ENCODE results near the gene CBX6.

CBX6 gene

GRCh38 chr22:38871360-38872171, 450 bp downstream of the CBX6 start:
- Histone ChIP-seq H3K4me3 (ENCODE audit: low read length) (peak overlapping the region; percentile 69), H3K9me3 (ENCODE audit: control insufficient read depth, low read depth, low read length) (no peaks in the 10 kb centered on the region), H3K4me1 (ENCODE audit: control insufficient read depth, low read depth, low read length) (peaks cover 25% of the 10 kb centered on the region), H3K9ac (ENCODE audit: low read length) (peak overlapping the region; percentile 66), H3K27ac (ENCODE audit: low read length) (no peak overlapping the region), H3K27me3 (ENCODE audit: control insufficient read depth, insufficient read depth, low read length) (no peaks in the 10 kb centered on the region), H3K36me3 (ENCODE audit: control insufficient read depth, low read depth, low read length) (peaks cover 24% of the 10 kb centered on the region)

DNA sequence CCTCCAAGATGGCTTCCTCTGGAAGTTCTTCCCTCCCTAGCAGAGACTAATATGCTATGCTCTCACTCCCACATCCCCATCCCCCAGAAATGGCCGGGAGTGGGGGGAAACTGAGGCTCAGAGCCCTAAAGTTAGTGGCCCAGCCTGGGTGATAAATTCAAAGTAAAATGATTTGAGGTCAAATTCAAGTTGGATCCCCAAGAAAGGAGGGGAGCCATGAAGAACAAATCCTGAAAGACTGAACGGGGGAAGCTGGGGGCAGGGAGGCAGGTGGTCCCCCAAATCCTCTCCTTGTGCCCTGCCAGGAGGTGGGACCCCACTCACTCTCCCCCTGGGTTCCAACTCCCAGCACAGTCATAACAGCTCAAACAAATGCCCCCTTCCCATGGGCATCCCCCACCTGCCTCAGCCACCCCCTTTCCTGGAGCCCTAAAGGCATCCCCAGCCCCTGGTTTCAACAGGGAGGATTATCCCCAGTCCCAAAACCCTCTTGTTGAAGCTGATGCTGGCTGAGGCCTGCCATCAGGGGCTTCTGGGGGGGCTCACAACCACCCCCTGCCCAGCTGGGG, 1.1 kb downstream of the CBX6 start:
- no peaks in the 10 kb centered on the region for H3K27me3 ChIP-seq (ENCODE audit: control insufficient read depth, insufficient read depth, low read length)
- H3K27ac ChIP-seq (ENCODE audit: low read length) = no peak overlapping the region
- peaks cover 22% of the 10 kb centered on the region for H3K4me1 ChIP-seq (ENCODE audit: control insufficient read depth, low read depth, low read length)
- no peaks in the 10 kb centered on the region for H3K9me3 ChIP-seq (ENCODE audit: control insufficient read depth, low read depth, low read length)
- H3K4me3 ChIP-seq (ENCODE audit: low read length) = peak overlapping the region; percentile 69
- peak overlapping the region; percentile 66 for H3K9ac ChIP-seq (ENCODE audit: low read length)
- peaks cover 30% of the 10 kb centered on the region for H3K36me3 ChIP-seq (ENCODE audit: control insufficient read depth, low read depth, low read length)

DNA sequence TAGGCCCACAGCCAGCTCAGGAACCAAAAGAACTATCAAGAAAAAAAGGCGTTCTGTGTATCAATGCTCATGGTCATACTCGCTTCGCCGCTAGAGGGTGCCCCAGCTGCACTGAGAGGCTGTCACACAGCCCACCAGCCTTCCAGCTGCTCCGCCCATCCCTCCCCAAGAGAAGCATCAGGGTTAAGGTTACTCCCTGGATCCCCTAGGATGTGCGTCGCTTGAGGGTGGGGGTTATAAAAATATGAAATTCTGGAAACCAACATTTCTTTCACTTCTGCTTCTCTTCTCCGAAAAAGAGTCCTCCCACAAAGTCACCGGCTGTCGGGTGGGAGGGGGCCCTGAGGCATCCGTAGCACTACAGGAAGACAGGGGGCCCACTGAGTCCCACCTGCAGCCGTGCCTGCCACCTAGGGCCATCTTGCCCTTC, 1.7 kb downstream of the CBX6 start:
- peak overlapping the region; percentile 69 for H3K4me3 ChIP-seq (ENCODE audit: low read length)
- H3K4me1 ChIP-seq (ENCODE audit: control insufficient read depth, low read depth, low read length) = peaks cover 22% of the 10 kb centered on the region
- H3K36me3 ChIP-seq (ENCODE audit: control insufficient read depth, low read depth, low read length) = peaks cover 35% of the 10 kb centered on the region
- no peak overlapping the region for H3K27ac ChIP-seq (ENCODE audit: low read length)
- H3K27me3 ChIP-seq (ENCODE audit: control insufficient read depth, insufficient read depth, low read length) = no peaks in the 10 kb centered on the region
- H3K9ac ChIP-seq (ENCODE audit: low read length) = no peak overlapping the region
- H3K9me3 ChIP-seq (ENCODE audit: control insufficient read depth, low read depth, low read length) = no peaks in the 10 kb centered on the region

GRCh38 chr22:38869663-38870062, 2.4 kb downstream of the CBX6 start:
- Histone ChIP-seq H3K27ac (ENCODE audit: low read length) (no peak overlapping the region), H3K36me3 (ENCODE audit: control insufficient read depth, low read depth, low read length) (peaks cover 39% of the 10 kb centered on the region), H3K4me1 (ENCODE audit: control insufficient read depth, low read depth, low read length) (peaks cover 22% of the 10 kb centered on the region), H3K9me3 (ENCODE audit: control insufficient read depth, low read depth, low read length) (no peaks in the 10 kb centered on the region), H3K27me3 (ENCODE audit: control insufficient read depth, insufficient read depth, low read length) (no peaks in the 10 kb centered on the region), H3K9ac (ENCODE audit: low read length) (no peak overlapping the region), H3K4me3 (ENCODE audit: low read length) (no peak overlapping the region)

GRCh38 chr22:38868886-38869381, 3.1 kb downstream of the CBX6 start:
- H3K27me3 ChIP-seq (ENCODE audit: control insufficient read depth, insufficient read depth, low read length) = no peaks in the 10 kb centered on the region
- H3K4me3 ChIP-seq (ENCODE audit: low read length) = no peak overlapping the region
- peaks cover 39% of the 10 kb centered on the region for H3K36me3 ChIP-seq (ENCODE audit: control insufficient read depth, low read depth, low read length)
- no peaks in the 10 kb centered on the region for H3K9me3 ChIP-seq (ENCODE audit: control insufficient read depth, low read depth, low read length)
- peaks cover 24% of the 10 kb centered on the region for H3K4me1 ChIP-seq (ENCODE audit: control insufficient read depth, low read depth, low read length)
- no peak overlapping the region for H3K9ac ChIP-seq (ENCODE audit: low read length)
- H3K27ac ChIP-seq (ENCODE audit: low read length) = no peak overlapping the region

DNA sequence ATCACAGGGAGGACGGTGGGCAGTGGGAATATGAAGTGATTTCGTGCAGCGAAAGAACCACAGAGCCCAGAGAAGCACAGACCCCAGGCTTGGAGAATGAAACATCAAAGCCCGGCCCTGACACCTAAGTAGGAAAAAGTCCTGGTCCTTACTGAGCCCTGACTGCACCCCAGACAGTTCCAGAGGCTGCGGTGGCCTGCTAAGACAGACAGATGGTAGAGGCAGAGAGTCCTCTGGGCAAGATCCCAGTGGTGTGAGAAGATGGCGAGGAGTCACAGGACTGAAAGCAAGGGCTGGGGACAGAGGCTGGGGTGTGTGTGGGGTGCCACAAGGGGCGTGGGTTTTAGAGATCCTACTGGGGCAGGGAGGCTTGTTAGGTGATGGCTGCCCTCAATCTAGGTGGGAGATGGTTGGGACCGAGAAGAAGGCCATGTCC, 3.7 kb downstream of the CBX6 start:
- H3K27me3 ChIP-seq (ENCODE audit: control insufficient read depth, insufficient read depth, low read length) = no peaks in the 10 kb centered on the region
- peaks cover 18% of the 10 kb centered on the region for H3K4me1 ChIP-seq (ENCODE audit: control insufficient read depth, low read depth, low read length)
- no peak overlapping the region for H3K9ac ChIP-seq (ENCODE audit: low read length)
- H3K4me3 ChIP-seq (ENCODE audit: low read length) = no peak overlapping the region
- peaks cover 39% of the 10 kb centered on the region for H3K36me3 ChIP-seq (ENCODE audit: control insufficient read depth, low read depth, low read length)
- H3K27ac ChIP-seq (ENCODE audit: low read length) = no peak overlapping the region
- H3K9me3 ChIP-seq (ENCODE audit: control insufficient read depth, low read depth, low read length) = no peaks in the 10 kb centered on the region

DNA sequence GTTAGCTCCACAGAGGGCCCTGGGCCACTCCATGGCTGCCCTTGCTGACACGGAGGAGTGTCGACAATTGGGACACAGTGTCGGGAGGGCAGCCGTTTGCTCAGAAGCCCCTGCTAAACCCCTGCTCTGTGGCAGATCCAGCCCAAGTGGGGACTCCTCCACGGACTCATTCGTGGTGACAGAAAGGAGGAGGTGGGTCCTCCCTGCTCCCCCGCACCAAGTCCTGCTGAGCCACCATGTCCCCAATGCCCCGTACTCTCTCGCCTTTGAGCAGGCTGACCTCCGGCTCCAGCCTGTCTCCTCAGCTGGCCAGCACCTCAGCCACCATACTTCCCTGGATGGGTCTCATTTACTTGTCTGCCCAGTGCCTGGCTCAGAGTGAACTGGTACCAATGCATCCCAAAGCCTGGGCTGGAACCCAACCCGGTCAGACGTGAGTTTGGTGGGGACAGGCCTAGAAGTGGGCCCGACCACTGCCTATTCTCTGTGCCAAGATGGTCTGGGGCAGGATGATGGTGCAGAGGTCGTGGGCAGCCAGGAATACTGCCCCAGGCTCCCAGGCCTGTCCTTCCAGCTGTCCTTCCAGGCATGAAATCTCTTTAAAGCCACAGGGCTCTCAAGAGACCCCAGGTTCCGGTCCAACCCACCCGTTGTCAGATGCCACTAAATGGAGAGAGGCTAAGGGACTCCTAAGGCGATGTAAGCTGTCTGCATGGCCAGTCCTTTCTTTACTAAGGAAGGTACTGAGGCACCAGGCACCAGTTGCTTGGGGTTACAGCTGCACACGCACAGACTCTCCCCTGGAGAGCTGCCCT, 4.3 kb downstream of the CBX6 start:
- Histone ChIP-seq H3K9ac (ENCODE audit: low read length) (no peak overlapping the region), H3K36me3 (ENCODE audit: control insufficient read depth, low read depth, low read length) (peaks cover 39% of the 10 kb centered on the region)

DNA sequence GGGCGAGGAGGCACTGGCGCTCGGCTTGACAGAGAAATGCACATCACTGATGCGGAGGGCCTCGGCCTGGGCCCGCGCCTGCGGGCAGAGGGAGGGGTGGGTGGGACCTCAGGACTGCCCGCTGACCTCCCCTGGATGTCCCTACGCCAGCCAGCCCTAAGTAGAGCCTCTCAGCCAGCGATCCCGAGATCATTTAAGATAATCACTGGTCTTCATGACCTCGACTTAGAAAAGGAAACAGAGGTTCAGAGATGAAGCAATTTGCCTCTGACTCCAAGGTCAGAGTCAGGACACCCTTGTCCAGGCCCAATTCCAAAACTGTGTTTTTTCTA, 4.9 kb downstream of the CBX6 start:
- H3K9ac ChIP-seq (ENCODE audit: low read length) = no peak overlapping the region
- no peak overlapping the region for H3K27ac ChIP-seq (ENCODE audit: low read length)
- peaks cover 39% of the 10 kb centered on the region for H3K36me3 ChIP-seq (ENCODE audit: control insufficient read depth, low read depth, low read length)

More for the DNA sequence above, 4.3 kb downstream of the CBX6 start:
- no peak overlapping the region for H3K4me3 ChIP-seq (ENCODE audit: low read length)
- no peak overlapping the region for H3K27ac ChIP-seq (ENCODE audit: low read length)
- H3K9me3 ChIP-seq (ENCODE audit: control insufficient read depth, low read depth, low read length) = no peaks in the 10 kb centered on the region
- H3K4me1 ChIP-seq (ENCODE audit: control insufficient read depth, low read depth, low read length) = peaks cover 18% of the 10 kb centered on the region
- no peaks in the 10 kb centered on the region for H3K27me3 ChIP-seq (ENCODE audit: control insufficient read depth, insufficient read depth, low read length)

DNA sequence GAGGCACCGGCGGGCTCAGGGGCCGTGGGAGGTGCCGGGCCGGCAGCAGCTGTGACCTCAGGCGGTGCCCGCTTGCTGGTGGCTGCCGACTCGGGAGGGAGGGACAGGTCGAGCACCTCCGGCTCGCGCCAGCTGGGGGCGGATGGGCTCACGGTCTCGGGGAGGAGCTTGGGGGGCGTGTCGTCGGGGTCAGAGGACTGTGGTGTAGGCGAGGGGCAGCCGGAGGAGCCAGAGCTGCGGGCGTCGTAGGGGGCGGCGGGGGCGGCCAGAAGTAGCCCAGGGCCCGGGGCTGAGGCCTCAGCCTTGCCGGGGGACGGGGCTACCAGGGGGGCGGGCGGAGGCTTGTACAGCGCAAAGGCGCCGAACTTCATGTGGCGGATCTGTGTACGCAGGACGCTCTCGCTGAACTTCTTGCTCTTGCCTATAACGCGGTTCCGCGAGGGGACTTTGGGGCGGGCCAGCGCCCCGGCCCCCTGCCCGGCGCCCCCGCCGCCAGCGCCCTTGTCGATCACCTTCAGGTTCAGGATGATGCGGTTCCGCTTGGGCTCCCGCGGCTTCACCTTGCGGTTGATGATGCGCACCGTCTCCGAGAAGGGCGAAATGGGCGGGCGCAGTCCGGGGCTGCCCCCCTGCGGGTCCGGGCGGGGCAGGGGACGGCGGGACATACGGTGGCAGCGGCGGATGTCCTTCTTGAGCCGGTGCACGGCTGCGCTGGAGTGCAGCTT, 5.5 kb downstream of the CBX6 start:
- Histone ChIP-seq H3K27ac (ENCODE audit: low read length) (no peak overlapping the region), H3K9ac (ENCODE audit: low read length) (no peak overlapping the region), H3K9me3 (ENCODE audit: control insufficient read depth, low read depth, low read length) (no peaks in the 10 kb centered on the region), H3K4me1 (ENCODE audit: control insufficient read depth, low read depth, low read length) (peaks cover 24% of the 10 kb centered on the region), H3K4me3 (ENCODE audit: low read length) (no peak overlapping the region), H3K36me3 (ENCODE audit: control insufficient read depth, low read depth, low read length) (peaks cover 39% of the 10 kb centered on the region), H3K27me3 (ENCODE audit: control insufficient read depth, insufficient read depth, low read length) (no peaks in the 10 kb centered on the region)

More for the DNA sequence above, 4.9 kb downstream of the CBX6 start:
- Histone ChIP-seq H3K9me3 (ENCODE audit: control insufficient read depth, low read depth, low read length) (no peaks in the 10 kb centered on the region), H3K4me1 (ENCODE audit: control insufficient read depth, low read depth, low read length) (peaks cover 21% of the 10 kb centered on the region), H3K4me3 (ENCODE audit: low read length) (no peak overlapping the region), H3K27me3 (ENCODE audit: control insufficient read depth, insufficient read depth, low read length) (no peaks in the 10 kb centered on the region)

DNA sequence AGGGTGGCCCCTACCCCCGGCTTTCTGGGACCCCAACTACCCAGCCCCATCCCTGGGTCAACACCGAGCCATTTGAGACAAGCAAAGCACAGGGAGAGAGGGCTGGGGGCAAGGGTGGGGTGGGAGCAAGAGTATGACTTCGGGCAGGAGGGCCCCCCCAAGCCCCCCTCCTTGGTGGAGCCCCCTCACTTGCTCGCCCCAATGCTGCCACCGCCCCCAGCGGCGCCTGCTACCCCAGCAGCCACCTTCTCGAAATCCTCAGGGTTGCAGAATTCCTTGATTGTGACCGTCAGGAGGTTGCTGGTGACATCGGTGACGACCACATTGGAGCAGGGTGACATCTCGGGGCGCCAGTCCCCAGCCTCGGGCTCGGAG, 6.0 kb downstream of the CBX6 start:
- Histone ChIP-seq H3K9me3 (ENCODE audit: control insufficient read depth, low read depth, low read length) (no peaks in the 10 kb centered on the region), H3K4me1 (ENCODE audit: control insufficient read depth, low read depth, low read length) (peaks cover 28% of the 10 kb centered on the region), H3K4me3 (ENCODE audit: low read length) (no peak overlapping the region), H3K9ac (ENCODE audit: low read length) (no peak overlapping the region), H3K27me3 (ENCODE audit: control insufficient read depth, insufficient read depth, low read length) (no peaks in the 10 kb centered on the region), H3K36me3 (ENCODE audit: control insufficient read depth, low read depth, low read length) (peaks cover 39% of the 10 kb centered on the region), H3K27ac (ENCODE audit: low read length) (no peak overlapping the region)

Measured in iPS-18a (cell line).